H1 (cell line): ENCODE data around the gene DOCK11.

Source experiments
- CREB1 ChIP-seq: IDR thresholded peaks from 2 replicates; pipeline ENCODE4 v1.6.1; 2012; ENCODE audit warnings: inconsistent platforms
- EZH2 ChIP-seq: fragments of 200-600 bp; sonication (generic); IDR thresholded peaks from 2 replicates; pipeline ENCODE4 v1.7.1; 2012; ENCODE audit warnings: low read depth, mild to moderate bottlenecking, moderate library complexity, low read length, inconsistent platforms; ENCODE audit not compliant: severe bottlenecking
- HDAC2 ChIP-seq, 2 experiments: fragments of 300-600 bp in 1 of 2; sonication (generic) in 1 of 2; IDR thresholded peaks; 2 replicates each; pipeline ENCODE4 v1.6.1; 2011 to 2012; ENCODE audit warnings: low read depth in 2 of 2, low read length in 2 of 2, mild to moderate bottlenecking in 2 of 2, moderate library complexity in 2 of 2, borderline replicate concordance in 1 of 2, inconsistent platforms in 1 of 2
- MAFK ChIP-seq: IDR thresholded peaks from 2 replicates; pipeline ENCODE4 v1.6.1; 2012; ENCODE audit warnings: low read depth, mild to moderate bottlenecking, improper control_type of control experiment, low read length
- POLR2A ChIP-seq, 2 experiments: IDR thresholded peaks; 1 replicate in 1 of 2; 2 replicates in 1 of 2; pipeline ENCODE4 v1.6.1; 2011; ENCODE audit warnings: low read depth in 2 of 2, low read length in 2 of 2, mild to moderate bottlenecking in 2 of 2; ENCODE audit errors: control extremely low read depth in 1 of 2
- POLR2AphosphoS5 ChIP-seq: IDR thresholded peaks from 2 replicates; pipeline ENCODE4 v1.6.1; 2011; ENCODE audit warnings: low read depth, low read length
- RAD21 ChIP-seq, 2 experiments: IDR thresholded peaks in 1 of 2; conservative IDR thresholded peaks in 1 of 2; 2 replicates each; pipeline ENCODE4 v1.6.1; 2011; ENCODE audit warnings: low read depth in 2 of 2, low read length in 2 of 2, improper control_type of control experiment in 1 of 2, inconsistent platforms in 1 of 2, mild to moderate bottlenecking in 1 of 2, moderate library complexity in 1 of 2
- RNF2 ChIP-seq: fragments of 200-900, 300-1000 bp; sonication (generic); IDR thresholded peaks from 2 replicates; pipeline ENCODE4 v1.7.1; 2016; ENCODE audit warnings: borderline replicate concordance, low read depth, mild to moderate bottlenecking, antibody characterized with exemption, low read length; ENCODE audit not compliant: poor library complexity, severe bottlenecking; ENCODE audit errors: missing control alignments
- SIN3A ChIP-seq, 2 experiments: IDR thresholded peaks in 1 of 2; conservative IDR thresholded peaks in 1 of 2; 2 replicates each; pipeline ENCODE4 v1.6.1; 2011 to 2012; ENCODE audit warnings: low read length in 2 of 2, improper control_type of control experiment in 1 of 2, low read depth in 1 of 2, mild to moderate bottlenecking in 1 of 2
- SIX5 ChIP-seq: IDR thresholded peaks from 2 replicates; pipeline ENCODE4 v1.6.1; 2011; ENCODE audit warnings: mild to moderate bottlenecking, low read depth, low read length
- SRF ChIP-seq: IDR thresholded peaks from 2 replicates; pipeline ENCODE4 v1.6.1; 2011; ENCODE audit warnings: mild to moderate bottlenecking, low read depth, low read length, moderate library complexity
- TAF1 ChIP-seq: IDR thresholded peaks from 2 replicates; pipeline ENCODE4 v1.6.1; 2011; ENCODE audit warnings: mild to moderate bottlenecking, low read depth, low read length
- TCF12 ChIP-seq: IDR thresholded peaks from 2 replicates; pipeline ENCODE4 v1.6.1; 2011; ENCODE audit warnings: low read depth, mild to moderate bottlenecking, low read length
- TF ChIP-seq, protein P1 (sequence below), 3 experiments: IDR thresholded peaks; 1 replicate in 2 of 3; 2 replicates in 1 of 3; pipeline versions ENCODE4 v1.5.1 to v1.6.1; 2011; ENCODE audit warnings: low read length in 3 of 3, mild to moderate bottlenecking in 3 of 3, inconsistent platforms in 2 of 3, low read depth in 1 of 3, moderate library complexity in 1 of 3; ENCODE audit not compliant: insufficient read depth in 1 of 3; ENCODE audit errors: control extremely low read depth in 1 of 3

DNA sequence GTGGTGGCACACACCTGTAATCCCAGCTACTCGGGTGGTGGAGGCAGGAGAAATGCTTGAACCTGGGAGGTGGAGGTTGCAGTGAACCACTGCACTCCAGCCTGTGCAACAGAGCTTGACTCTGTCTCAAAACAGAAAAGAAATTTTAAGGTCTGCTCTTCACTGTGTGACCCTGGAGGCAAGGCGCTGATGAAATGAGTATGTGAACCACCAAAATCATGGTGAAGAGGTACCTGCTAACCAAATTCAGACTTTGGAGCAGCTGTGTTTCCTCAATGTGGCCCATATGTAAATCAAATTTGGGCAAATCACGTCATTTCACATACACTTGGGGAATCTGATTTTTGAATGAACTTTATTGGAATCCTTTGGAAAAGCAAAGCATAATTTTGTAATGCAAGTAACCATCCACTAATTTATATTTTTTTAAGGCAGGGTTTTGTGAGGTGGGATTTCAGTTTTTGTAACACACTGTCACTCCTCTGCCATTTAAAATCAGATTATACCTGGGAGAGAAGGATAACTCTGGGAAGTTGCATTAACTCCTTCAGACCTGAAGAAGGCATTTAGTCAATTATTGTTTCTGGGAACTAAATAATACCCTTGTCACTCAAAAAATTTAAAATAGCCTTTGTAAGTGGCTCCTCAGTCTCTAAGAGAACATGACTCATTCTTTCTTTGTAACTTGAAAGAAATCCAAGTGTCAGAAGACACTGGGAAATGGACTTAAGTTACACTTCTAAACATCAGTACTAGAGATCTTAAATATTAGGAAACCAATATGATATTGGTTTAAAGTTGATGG lies 24.0 kb downstream of the DOCK11 start:
- no peak for TF ChIP-seq RAD21 (IDR thresholded peaks at IDR 0.05 in 1 of 2, conservative IDR thresholded peaks at IDR 0.05 in 1 of 2; ENCODE audit: low read depth in 2 of 2, low read length in 2 of 2)
- no peak for TF ChIP-seq SRF
- no peak for TF ChIP-seq EZH2
- TF ChIP-seq TAF1: no peak
- TF ChIP-seq CREB1: no peak
- TF ChIP-seq, protein P1, sequence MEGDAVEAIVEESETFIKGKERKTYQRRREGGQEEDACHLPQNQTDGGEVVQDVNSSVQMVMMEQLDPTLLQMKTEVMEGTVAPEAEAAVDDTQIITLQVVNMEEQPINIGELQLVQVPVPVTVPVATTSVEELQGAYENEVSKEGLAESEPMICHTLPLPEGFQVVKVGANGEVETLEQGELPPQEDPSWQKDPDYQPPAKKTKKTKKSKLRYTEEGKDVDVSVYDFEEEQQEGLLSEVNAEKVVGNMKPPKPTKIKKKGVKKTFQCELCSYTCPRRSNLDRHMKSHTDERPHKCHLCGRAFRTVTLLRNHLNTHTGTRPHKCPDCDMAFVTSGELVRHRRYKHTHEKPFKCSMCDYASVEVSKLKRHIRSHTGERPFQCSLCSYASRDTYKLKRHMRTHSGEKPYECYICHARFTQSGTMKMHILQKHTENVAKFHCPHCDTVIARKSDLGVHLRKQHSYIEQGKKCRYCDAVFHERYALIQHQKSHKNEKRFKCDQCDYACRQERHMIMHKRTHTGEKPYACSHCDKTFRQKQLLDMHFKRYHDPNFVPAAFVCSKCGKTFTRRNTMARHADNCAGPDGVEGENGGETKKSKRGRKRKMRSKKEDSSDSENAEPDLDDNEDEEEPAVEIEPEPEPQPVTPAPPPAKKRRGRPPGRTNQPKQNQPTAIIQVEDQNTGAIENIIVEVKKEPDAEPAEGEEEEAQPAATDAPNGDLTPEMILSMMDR (IDR thresholded peaks at IDR 0.05; ENCODE audit: control extremely low read depth in 1 of 3, insufficient read depth in 1 of 3, low read depth in 1 of 3, low read length in 3 of 3): no peak
- no peak for TF ChIP-seq POLR2AphosphoS5
- no peak for TF ChIP-seq TCF12
- TF ChIP-seq POLR2A (IDR thresholded peaks at IDR 0.05; ENCODE audit: control extremely low read depth in 1 of 2, low read depth in 2 of 2, low read length in 2 of 2): no peak
- TF ChIP-seq HDAC2 (IDR thresholded peaks at IDR 0.05; ENCODE audit: borderline replicate concordance in 1 of 2, low read depth in 2 of 2, low read length in 2 of 2): no peak
- TF ChIP-seq SIX5: no peak
- TF ChIP-seq MAFK: no peak
- TF ChIP-seq RNF2: no peak
- no peak for TF ChIP-seq SIN3A (conservative IDR thresholded peaks at IDR 0.05 in 1 of 2, IDR thresholded peaks at IDR 0.05 in 1 of 2; ENCODE audit: low read depth in 1 of 2, low read length in 2 of 2)
